ENCODE results near the gene ZFAND3.
"Not testable (repeated sequence)": the region's sequence is repeated elsewhere in the genome, so short reads cannot be mapped to it uniquely, and the experiment has no call there.

Gene ZFAND3

GRCh38 chr6:38100380-38100779, 280.9 kb downstream of the ZFAND3 start:
- DNase-seq: no peak

GRCh38 chr6:38103921-38104320, 284.4 kb downstream of the ZFAND3 start:
- no peak for DNase-seq

DNA sequence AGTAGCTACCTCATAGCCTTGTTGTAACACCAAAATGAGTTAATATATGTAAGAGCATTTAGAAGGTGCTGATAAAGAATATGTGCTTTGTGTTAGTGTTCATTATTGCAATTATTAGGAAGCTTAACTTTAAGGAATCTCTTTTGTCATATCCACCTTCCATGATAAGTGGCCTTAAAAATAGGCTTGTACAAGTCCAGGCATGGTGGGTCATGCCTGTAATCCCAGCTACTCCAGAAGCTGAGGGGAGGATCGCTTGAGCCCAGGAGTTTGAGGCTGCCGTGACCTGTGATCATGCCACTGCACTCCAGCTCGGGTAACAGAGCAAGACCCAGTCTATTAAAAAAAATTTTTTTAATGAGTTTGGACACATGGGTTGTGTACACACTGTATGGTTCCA, 285.5 kb downstream of the ZFAND3 start:
- DNase-seq: no peak

DNA sequence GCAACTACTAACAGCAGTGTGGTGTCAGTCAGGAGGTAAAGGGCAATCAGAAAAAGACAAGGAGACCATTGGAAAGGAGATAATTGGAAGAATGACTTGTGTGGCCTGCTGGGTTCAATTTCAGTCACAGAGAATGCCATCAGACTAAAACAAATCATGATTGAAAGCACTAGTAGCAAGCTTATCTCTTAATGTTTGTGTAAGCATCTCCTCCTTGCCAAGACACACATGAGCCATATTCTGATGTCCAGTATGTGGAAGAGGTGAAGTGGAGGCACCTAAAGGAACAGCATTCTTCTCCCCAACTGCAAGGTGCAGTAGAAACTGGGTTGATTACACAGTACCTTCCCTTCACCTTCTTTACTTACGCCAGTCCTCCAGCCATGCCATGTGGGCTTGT, 287.5 kb downstream of the ZFAND3 start:
- DNase-seq: no peak

DNA sequence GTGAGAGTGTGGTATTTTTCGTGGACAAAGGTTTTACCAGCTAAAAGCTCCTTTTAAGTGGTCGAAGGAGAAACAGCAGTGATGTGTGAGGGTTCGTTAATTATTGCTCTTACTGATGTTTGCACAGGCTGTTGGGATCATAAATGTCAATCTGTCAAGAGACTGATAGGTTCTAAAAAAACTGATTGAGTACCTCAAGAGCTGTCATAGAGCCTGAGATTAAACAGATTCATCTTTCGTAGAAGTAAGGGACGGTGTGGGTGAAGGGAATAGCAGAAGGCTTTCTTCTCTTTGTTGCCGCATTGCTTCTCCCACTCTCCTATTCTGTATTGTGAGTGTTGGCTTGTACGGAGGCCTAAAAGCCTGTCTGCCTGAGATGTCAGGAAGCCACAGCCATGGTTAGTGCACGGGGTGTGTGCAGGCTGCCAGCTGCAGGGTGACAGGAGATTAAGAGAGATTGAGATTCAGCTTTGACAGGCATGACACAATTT, 291.0 kb downstream of the ZFAND3 start:
- no peak for DNase-seq

GRCh38 chr6:38112181-38112580, 292.7 kb downstream of the ZFAND3 start:
- DNase-seq: no peak

- DNase-seq: no peak
These were observed 294.5 kb downstream of the ZFAND3 start for GRCh38 chr6:38113825-38114576.

DNA sequence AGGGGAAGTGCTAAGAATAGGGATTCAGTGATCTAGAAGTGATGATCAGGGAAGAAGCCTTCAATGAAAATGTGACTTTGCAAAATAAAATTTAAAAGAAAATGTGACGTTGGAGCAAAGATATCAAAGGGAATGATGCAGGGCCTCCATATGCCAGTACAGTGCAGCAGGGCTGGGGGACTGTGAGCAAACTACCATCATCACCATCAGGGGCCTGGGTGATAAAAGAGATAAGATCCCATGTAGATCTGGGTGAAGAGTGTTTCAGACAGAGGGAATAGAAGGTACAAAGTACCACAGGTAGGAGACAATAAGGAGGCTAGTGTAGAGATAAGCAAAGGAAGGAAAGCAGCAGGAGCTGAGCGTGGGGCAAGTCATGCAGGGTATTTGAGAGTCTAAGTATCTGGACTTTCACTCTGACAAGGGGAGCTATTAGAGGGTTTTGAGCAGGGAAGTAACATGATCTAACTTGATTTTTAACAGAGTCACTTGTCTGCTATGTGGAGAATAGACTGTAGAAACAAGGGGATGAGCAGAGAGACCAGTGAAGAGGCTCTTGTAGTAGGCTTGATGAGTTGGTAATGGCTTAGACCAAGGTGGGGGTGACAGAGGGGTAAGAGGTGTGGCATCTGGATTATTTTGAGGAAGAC, 295.6 kb downstream of the ZFAND3 start:
- DNase-seq: no peak

DNA sequence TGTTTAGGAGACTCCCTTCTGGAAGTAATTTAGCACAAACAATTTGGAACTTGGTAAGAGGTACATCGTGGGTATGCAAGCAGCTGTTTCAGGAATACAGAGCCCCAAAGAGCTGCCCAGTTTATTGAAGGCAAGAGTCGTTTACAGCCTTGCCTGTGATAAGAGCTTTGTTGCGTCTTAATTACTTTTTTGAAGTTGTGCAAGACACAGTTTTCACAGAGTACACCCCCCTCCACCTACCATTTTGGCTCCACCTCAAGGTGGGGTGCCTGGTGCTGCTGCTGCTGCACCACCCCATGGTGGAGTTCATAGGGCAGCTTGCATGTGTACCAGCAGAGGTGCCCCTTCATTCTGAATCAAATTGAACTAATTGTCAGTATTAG, 296.1 kb downstream of the ZFAND3 start:
- DNase-seq: no peak

GRCh38 chr6:38116248-38116647, 296.7 kb downstream of the ZFAND3 start:
- no peak for DNase-seq

DNA sequence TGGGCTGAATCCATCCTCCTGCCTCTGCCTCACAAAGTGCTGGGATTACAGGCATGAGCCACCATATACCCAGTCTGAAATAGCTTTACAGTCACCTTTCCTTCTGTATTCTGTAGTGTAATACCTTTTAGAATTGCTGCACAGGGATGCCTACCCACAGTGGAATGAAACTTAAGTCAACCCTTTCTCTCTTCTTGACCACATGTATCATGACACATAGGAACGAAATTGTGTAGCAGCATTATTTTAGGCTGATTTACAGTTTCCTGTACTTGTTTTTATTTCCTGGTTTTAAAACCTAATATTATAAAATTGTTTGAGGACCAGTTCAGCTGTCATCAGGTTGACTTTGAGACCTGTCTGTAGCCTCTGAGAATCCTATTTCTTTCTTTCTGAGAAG, 297.8 kb downstream of the ZFAND3 start:
- DNase-seq: no peak

DNA sequence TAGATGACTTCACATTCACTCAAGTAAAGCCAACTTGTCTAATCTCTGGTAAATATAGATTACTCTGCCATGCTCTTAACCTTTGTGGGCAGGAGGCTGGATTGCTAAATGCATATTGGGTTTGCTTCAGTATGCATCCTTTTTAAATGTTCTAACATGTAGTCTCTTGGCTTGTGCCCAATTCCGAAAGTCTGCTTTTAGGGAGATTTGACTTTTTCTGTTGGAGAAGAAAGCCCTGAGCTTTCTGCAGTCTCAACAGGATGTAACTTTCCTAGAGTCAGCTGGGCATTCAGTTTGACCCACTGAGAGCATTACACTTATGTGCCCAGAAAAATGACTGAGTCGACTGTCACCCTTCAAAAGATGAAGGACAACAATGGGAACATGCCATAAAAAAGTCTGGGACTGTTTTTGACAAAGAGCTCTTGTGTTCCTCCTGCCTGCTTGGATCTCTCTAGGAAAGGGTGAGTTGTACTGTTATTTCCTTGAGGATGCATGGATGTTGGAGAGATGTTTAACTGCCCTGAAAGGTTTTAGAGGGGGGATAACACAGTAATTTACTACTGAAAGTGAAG, 299.4 kb downstream of the ZFAND3 start:
- no peak for DNase-seq

- DNase-seq: no peak
These were observed 300.0 kb downstream of the ZFAND3 start for GRCh38 chr6:38119516-38119915.

DNA sequence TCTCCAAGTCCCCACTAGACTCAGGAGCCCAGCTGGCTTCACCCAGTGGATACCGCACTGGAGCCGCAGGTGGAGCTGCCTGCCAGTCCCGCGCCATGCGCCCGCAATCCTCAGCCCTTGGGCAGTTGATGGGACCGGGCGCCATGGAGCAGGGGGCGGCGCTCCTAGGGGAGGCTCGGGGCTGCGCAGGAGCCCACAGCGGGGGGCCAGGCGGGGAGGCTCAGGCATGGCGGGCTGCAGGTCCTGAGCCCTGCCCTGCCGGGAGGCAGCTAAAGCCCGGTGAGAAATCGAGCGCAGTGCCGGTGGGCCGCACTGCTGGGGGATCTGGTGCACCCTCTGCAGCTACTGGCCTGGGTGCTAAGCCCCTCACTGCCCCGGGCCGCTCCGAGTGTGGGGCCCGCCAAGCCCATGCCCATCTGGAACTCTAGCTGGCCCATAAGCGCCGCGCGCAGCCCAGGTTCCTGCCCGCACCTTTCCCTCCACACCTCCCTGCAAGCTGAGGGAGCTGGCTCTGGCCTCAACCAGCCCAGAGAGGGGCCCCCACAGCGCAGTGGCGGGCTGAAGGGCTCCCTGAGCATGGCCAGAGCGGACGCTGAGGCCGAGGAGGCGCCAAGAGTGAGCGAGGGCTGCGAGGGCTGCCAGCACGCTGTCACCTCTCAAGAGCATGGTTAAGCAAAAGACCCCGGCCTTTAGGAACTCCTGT, 304.8 kb downstream of the ZFAND3 start:
- not testable (repeated sequence) for DNase-seq

- no peak for DNase-seq
These were observed 307.8 kb downstream of the ZFAND3 start for GRCh38 chr6:38127284-38127683.

DNA sequence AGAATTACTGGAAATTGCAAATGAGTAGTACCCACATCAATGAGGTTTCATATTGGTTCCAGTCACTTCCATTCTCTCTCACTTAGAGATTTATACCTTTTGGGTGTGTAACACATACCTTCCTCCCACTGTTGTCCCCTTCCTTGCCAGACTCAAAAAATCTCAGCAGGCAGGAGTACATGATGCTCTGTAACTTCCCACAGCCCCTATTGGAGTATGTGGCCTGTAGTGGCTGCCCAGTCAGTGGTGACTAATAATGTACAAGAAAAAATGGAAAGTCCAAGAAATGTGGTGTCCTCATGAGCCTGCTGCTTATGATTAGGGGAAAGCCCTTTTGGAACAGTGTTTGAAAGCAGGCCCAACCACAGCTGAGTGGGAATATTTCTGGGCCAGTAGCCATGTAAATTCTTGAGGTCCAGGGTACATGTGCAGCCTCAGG, 312.0 kb downstream of the ZFAND3 start:
- no peak for DNase-seq

DNA sequence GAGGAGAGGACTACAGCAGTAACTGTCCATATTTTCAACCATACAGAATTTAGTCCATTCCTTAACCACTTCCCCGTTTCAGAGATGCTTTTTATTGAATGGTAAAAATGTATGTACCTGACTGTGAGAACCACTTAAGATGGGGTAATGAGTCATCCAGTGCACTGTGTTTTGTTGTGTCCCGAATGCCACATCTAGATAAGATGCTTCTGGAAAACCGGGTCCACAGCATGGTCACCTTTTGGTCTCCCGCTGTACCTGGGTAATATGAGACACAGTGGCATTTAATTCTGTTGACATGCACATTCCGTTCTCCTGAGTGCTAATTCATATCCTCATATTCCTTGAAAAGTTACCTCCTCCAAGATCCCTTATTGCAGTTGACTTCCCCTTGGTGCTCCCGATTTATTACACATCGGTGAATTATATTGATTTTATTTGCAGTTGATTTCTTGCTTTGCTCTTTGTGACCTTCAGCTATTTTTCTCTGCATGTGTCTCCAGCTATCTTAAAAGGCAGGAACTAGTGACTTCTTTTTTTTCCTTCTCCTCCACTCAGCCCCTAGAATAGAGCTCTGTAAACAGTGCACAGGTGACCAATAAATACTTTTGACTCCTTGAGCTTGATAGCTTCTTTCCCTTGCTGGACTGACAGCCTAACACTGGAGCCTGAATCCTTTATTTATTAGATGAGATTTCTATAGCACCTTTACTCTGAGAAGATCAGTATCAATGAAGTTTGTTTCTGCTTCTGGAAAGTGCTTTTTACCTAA, 314.6 kb downstream of the ZFAND3 start:
- DNase-seq: no peak

DNA sequence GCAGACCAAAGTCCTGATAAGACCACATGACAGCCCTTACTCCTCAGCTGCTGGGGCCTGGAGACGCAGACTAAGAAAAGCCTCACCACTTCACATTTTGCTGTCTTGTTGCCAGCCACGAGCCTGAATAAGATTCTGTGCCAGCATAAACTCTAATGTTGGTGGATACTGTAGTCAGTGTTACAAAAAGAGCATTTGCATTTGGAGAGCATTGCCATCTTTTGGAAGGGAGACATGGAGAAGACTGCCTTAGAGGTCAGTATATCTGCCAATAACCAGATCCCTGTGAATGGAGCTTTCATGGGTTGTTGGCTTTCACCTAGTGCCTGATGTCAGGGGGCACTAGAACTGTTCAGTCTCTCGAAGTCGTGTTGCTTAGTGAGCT, 315.2 kb downstream of the ZFAND3 start:
- DNase-seq: no peak

- no peak for DNase-seq
These were observed 317.0 kb downstream of the ZFAND3 start for GRCh38 chr6:38136547-38136946.

GRCh38 chr6:38137608-38138265, 318.2 kb downstream of the ZFAND3 start:
- DNase-seq: no peak

GRCh38 chr6:38138374-38138773, 318.8 kb downstream of the ZFAND3 start:
- no peak for DNase-seq

- no peak for DNase-seq
These were observed 321.6 kb downstream of the ZFAND3 start for GRCh38 chr6:38141085-38141484.
